HepG2 (cell line): ENCODE measurements around the gene INTS1. TPM values are rescaled to one million over a fixed set of nuclear protein-coding genes. Genes with fewer than 3 reads are reported as not detected.

Source experiments
- CAMTA2 ChIP-seq: sonication (generic); formaldehyde crosslinking; IDR thresholded peaks from 2 replicates; pipeline ENCODE4 v1.4.0; 2020; ENCODE audit warnings: mild to moderate bottlenecking, missing genetic modification reagents, borderline replicate concordance
- CHCHD3 ChIP-seq: sonication (generic); formaldehyde crosslinking; IDR thresholded peaks from 2 replicates; pipeline ENCODE4 v1.8.0; 2022; ENCODE audit warnings: mild to moderate bottlenecking, missing genetic modification reagents, moderate library complexity
- CSRNP1 ChIP-seq: sonication (generic); formaldehyde crosslinking; IDR thresholded peaks from 2 replicates; pipeline ENCODE4 v1.8.1; 2023; ENCODE audit warnings: mild to moderate bottlenecking, missing genetic modification reagents
- ELF3 ChIP-seq: IDR thresholded peaks from 2 replicates; pipeline ENCODE4 v1.6.1; 2016; ENCODE audit warnings: missing genetic modification reagents, missing compliant biosample characterization
- FOXA1 ChIP-seq, 2 experiments: fragments of 450-650 bp in 1 of 2; sonication (generic) in 1 of 2; formaldehyde crosslinking in 1 of 2; IDR thresholded peaks; 2 replicates each; pipeline versions ENCODE4 v1.4.0 to v1.6.1; 2016 to 2020; ENCODE audit warnings: missing genetic modification reagents in 1 of 2
- FOXP4 ChIP-seq: sonication (generic); formaldehyde crosslinking; IDR thresholded peaks from 2 replicates; pipeline ENCODE4 v1.4.0; 2020; ENCODE audit warnings: missing genetic modification reagents
- HIC2 ChIP-seq: sonication (generic); formaldehyde crosslinking; IDR thresholded peaks from 2 replicates; pipeline ENCODE4 v1.9.0; 2022; ENCODE audit warnings: low read depth, missing genetic modification reagents
- HMG20B ChIP-seq: conservative IDR thresholded peaks from 2 replicates; pipeline ENCODE4 v1.6.1; 2016; ENCODE audit warnings: missing genetic modification reagents, missing compliant biosample characterization
- HNRNPH1 ChIP-seq: fragments of 200-400 bp; formaldehyde crosslinking; optimal IDR thresholded peaks from 2 replicates; pipeline ENCODE3; 2017; ENCODE audit warnings: mild to moderate bottlenecking, low read depth, low read length
- KDM5B ChIP-seq: sonication (generic); formaldehyde crosslinking; IDR thresholded peaks from 2 replicates; pipeline ENCODE4 v1.4.0; 2020; ENCODE audit warnings: missing genetic modification reagents, mild to moderate bottlenecking, borderline replicate concordance
- MBNL3 ChIP-seq: fragments of 250-450 bp; sonication (Bioruptor Pico); conservative IDR thresholded peaks from 2 replicates; pipeline ENCODE4 v1.8.0; 2022; ENCODE audit warnings: mild to moderate bottlenecking, inconsistent platforms
- NCOA2 ChIP-seq: sonication (generic); formaldehyde crosslinking; IDR thresholded peaks from 2 replicates; pipeline ENCODE4 v1.8.0; 2022; ENCODE audit warnings: inconsistent platforms
- NFKBIZ ChIP-seq: IDR thresholded peaks from 2 replicates; pipeline ENCODE4 v1.6.1; 2018; ENCODE audit warnings: missing genetic modification reagents, missing compliant biosample characterization
- PHF21A ChIP-seq: sonication (generic); formaldehyde crosslinking; IDR thresholded peaks from 2 replicates; pipeline ENCODE4 v1.5.0; 2020; ENCODE audit warnings: mild to moderate bottlenecking, missing genetic modification reagents
- PLSCR1 ChIP-seq: sonication (generic); formaldehyde crosslinking; IDR thresholded peaks from 2 replicates; pipeline ENCODE4 v1.5.0; 2020; ENCODE audit warnings: missing genetic modification reagents, mild to moderate bottlenecking, borderline replicate concordance
- TAF1 ChIP-seq: sonication (generic); formaldehyde crosslinking; IDR thresholded peaks from 2 replicates; pipeline ENCODE4 v1.4.0; 2020; ENCODE audit warnings: missing genetic modification reagents
- TFE3 ChIP-seq: IDR thresholded peaks from 2 replicates; pipeline ENCODE4 v1.6.1; 2016
- ZBTB21 ChIP-seq: sonication (generic); formaldehyde crosslinking; IDR thresholded peaks from 2 replicates; pipeline ENCODE4 v1.4.0; 2020; ENCODE audit warnings: missing genetic modification reagents
- ZMYM2 ChIP-seq: sonication (generic); formaldehyde crosslinking; IDR thresholded peaks from 2 replicates; pipeline ENCODE4 v1.8.0; 2022; ENCODE audit warnings: mild to moderate bottlenecking, missing genetic modification reagents
- ZNF550 ChIP-seq: sonication (generic); formaldehyde crosslinking; IDR thresholded peaks from 2 replicates; pipeline ENCODE4 v1.4.0; 2020; ENCODE audit warnings: mild to moderate bottlenecking, missing genetic modification reagents, borderline replicate concordance
- ZNF589 ChIP-seq: sonication (generic); formaldehyde crosslinking; conservative IDR thresholded peaks from 2 replicates; pipeline ENCODE4 v1.8.0; 2022; ENCODE audit warnings: mild to moderate bottlenecking, moderate library complexity, missing genetic modification reagents
- ZNF605 ChIP-seq: sonication (generic); formaldehyde crosslinking; IDR thresholded peaks from 2 replicates; pipeline ENCODE4 v1.8.0; 2022; ENCODE audit warnings: mild to moderate bottlenecking, missing genetic modification reagents
- polyA plus RNA-seq, 8 experiments: library from polyadenylated mRNA; depleted of rRNA in 3 of 8; stranded (reverse) in 7 of 8; unstranded in 1 of 8; fragments of >200 nt; fragmentation: Illumina TruSeq in 4 of 8; extraction: Trizol in 4 of 8; gene quantifications; 2 replicates each; pipeline versions ENCODE4 v1.2.1 to v1.2.3, GENCODE V29; 2011 to 2016; ENCODE audit warnings: low read depth in 4 of 8, missing spikeins in 1 of 8, mixed read lengths in 1 of 8; ENCODE audit not compliant: insufficient read depth in 1 of 8
- total RNA-seq, 5 experiments: library from RNA; depleted of rRNA; stranded (reverse); fragments of >200 nt; fragmentation: Illumina TruSeq; extraction: Trizol; gene quantifications; 2 replicates each; pipeline ENCODE4 v1.2.3, GENCODE V29; 2016; ENCODE audit warnings: low read depth in 1 of 5

Gene INTS1
- total and polyA plus RNA-seq, 2 of the 13 experiments (the other 11 are each of a cell fraction or from before 2014, with no cell fraction given): 13.7 to 29.0 TPM

- TF ChIP-seq CHCHD3 (peak; percentile 50; the same call in 1 of the 2 replicates), HMG20B (CRISPR knock-in tag) (no peak), FOXP4 (CRISPR knock-in tag) (no peak), PLSCR1 (no peak), ZMYM2 (CRISPR knock-in tag) (no peak), FOXA1 (IDR thresholded peaks at IDR 0.05) (no peak), FOXA1 (CRISPR knock-in tag; IDR thresholded peaks at IDR 0.05) (no peak), NFKBIZ (CRISPR knock-in tag) (0 out of 2 replicates have a peak, but pooled peaks have one; percentile 49), CSRNP1 (CRISPR knock-in tag) (no peak), NCOA2 (CRISPR knock-in tag) (peak; percentile 60), PHF21A (CRISPR knock-in tag) (peak; percentile 47; the same call in 1 of the 2 replicates), ZNF605 (CRISPR knock-in tag) (no peak), CAMTA2 (CRISPR knock-in tag) (no peak), ZNF589 (CRISPR knock-in tag) (0 out of 2 replicates have a peak, but pooled peaks have one; percentile 44), HNRNPH1 (no peak), TAF1 (CRISPR knock-in tag) (peak; percentile 36; the same call in 1 of the 2 replicates), ELF3 (CRISPR knock-in tag) (peak; percentile 52; the same call in 1 of the 2 replicates), MBNL3 (CRISPR knock-in tag) (no peak), HIC2 (0 out of 2 replicates have a peak, but pooled peaks have one; percentile 69), KDM5B (no peak), TFE3 (CRISPR knock-in tag) (no peak), ZNF550 (CRISPR knock-in tag) (no peak), ZBTB21 (CRISPR knock-in tag) (no peak; the same call in 1 of the 2 replicates)
These were observed 37.5 kb downstream of the INTS1 start (continued) for GRCh38 chr7:1466524-1467271.
